ENCODE results near the gene PARP15.

Gene PARP15

DNA sequence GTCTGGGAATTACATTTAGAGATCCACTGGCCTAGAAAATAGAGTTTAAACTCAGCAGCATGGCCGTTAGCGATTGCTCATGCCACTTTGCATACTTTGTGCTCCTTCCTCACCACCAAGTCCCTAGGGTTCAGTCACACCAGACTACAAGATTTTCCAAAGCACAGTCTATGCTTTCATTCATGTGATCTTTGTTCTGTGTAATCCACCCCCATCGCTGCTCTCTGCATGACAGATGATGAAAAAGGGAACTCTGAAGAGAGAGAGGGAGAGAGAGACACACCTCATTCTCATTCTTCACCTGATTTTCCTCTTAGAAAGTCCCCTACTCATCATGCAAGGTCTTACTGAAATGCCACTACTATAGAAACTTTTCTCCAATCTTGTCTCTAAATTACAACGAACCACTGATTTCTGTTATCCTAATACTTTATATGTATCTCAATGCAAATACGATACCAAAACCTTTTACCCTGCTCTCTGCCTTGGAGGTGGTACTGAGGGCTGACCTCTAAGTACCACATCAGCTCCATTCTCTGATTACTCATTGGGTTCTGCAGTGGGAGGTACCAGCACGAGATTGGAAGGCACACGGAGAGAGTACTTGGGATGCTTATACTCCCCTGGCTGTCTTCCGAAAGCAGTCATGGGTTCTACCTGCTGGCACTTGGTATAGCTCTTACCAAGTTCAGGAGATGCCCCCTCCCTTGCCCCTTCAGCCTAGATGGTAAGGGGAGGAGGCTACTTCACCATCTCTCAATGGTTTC lies 1.1 kb upstream of the PARP15 start:
- no peak for DNase-seq

- DNase-seq, result no peak
Measured at GRCh38 chr3:122578069-122578740, 755 bp downstream of the PARP15 start.

DNA sequence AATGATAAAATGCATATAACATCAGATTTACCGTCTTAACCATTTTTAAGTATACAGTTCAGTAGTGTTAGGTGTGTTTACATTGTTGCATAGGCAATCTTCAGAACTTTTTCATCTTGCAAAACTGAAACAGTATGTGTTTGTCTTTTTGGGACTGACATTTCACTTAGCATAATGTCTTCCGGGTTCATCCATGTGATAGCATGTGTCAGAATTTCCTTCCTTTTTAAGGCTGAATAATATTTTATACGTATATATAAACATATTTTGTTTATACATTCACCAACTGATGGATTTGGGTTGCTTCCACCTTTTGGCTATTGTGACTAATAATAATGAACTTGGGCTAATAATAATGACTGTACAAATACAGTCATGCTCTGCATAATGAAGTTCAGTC lies 3.0 kb downstream of the PARP15 start:
- no peak for DNase-seq

DNA sequence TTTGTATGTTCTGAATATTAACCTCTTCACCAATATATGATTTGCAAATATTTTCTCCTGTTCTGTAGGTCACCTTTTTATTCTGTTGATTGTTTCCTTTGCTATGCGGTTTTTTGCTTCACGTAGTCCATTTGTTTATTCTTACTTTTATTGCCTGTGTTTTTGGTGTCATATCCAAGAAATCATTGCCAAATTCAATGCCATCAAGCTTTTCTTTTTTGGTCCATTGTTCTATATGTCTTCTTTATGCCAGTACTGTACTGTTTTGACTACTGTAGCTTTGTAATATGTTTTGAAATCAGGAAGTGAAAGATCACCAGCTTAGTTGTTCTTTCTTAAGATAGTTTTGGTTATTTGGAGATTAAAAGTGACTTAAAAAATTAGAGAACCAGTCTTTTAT lies 4.2 kb downstream of the PARP15 start:
- no peak for DNase-seq

GRCh38 chr3:122582390-122582789 lies 4.9 kb downstream of the PARP15 start:
- DNase-seq, result no peak

GRCh38 chr3:122586098-122586497 lies 8.6 kb downstream of the PARP15 start:
- no peak for DNase-seq

GRCh38 chr3:122586773-122587485 lies 9.5 kb downstream of the PARP15 start:
- no peak for DNase-seq

- no peak for DNase-seq
Measured at GRCh38 chr3:122587572-122587971, 10.1 kb downstream of the PARP15 start.

DNA sequence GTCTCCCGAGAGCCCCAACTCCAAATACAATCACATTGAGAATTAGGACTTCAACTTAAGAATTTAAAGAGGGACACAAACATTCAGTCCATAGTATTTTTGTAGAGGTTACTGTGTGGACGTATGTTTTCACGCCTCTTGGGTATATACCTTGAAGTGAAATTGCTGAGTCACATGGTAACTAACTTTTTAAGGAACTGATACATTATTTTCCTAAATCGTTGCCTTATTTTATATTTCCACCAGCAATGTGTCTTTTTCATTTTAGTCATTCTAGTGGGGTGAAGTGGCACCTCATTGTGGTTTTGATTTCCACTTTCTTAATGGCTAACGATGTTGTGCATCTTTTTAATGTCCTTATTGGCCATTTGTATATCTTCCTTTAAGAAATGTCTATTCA lies 11.8 kb downstream of the PARP15 start:
- DNase-seq, result no peak

- DNase-seq, result no peak
Measured at GRCh38 chr3:122590610-122591009, 13.2 kb downstream of the PARP15 start.

- DNase-seq, result no peak
Measured at GRCh38 chr3:122594025-122594424, 16.6 kb downstream of the PARP15 start.

GRCh38 chr3:122598151-122598550 lies 20.7 kb downstream of the PARP15 start:
- DNase-seq, result no peak

GRCh38 chr3:122598556-122598955 lies 21.1 kb downstream of the PARP15 start:
- DNase-seq, result no peak

- DNase-seq, result no peak
Measured at GRCh38 chr3:122602011-122602710, 24.7 kb downstream of the PARP15 start.

GRCh38 chr3:122603056-122603455 lies 25.6 kb downstream of the PARP15 start:
- no peak for DNase-seq

GRCh38 chr3:122606330-122606729 lies 28.9 kb downstream of the PARP15 start:
- DNase-seq, result no peak

DNA sequence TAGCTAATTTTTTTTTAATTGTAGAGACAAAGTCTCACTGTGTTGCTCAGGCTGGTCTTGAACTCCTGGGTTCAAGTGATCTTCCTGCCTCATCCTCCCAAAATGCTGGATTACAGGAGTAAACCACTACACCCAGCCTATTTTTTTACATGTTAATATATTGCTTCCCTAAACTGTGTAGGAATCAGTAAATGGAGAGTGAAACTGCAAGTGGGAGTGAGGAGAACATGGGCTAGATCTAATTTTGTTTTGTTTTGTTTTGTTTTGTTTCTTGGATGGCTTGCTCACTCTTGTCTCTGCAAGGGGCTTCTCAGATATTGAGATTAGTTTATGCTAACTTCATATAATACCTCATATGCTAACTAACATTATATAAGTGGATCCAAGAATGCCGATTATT lies 31.5 kb downstream of the PARP15 start:
- no peak for DNase-seq

- no peak for DNase-seq
Measured at GRCh38 chr3:122609798-122610559, 32.5 kb downstream of the PARP15 start.

DNA sequence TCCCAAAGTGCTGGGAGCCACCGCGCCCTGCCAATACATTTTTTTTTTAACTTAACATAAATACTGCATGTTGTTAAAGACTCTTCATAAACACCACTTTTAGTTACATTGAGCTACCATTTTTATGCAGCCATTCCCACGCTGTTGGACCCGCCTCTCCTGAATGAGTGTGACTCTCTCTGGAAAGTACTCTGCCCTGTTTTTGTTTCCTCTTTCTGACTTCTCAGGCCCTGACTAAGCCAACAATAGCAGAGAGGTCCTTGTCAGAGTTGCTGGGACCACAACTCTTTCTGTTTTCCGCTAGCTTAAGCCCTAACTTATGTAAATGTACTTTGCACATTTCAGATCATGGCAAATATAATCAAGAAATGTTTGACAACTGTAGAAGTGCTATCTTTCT lies 35.2 kb downstream of the PARP15 start:
- no peak for DNase-seq

- no peak for DNase-seq
Measured at GRCh38 chr3:122615303-122615702, 37.9 kb downstream of the PARP15 start.

DNA sequence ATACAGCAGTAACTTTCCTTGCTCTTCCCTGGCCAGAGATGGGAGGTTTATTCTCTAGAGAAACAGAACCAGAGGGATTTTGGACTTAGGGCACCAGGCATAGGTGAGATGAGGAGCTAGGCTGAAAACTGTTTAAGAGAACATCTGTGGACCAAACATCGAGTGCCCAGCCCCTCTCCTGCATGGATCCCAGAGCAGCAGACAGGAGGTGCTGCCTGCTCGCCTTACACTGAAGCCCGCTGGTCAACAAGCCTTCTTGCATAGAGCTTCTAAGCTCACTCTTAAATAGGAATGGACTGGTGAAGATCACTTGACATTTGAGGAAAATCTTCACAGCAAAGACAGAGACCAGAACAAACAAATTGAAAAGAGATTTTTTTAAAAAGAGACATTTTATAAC lies 41.2 kb downstream of the PARP15 start:
- no peak for DNase-seq

GRCh38 chr3:122619040-122619439 lies 41.6 kb downstream of the PARP15 start:
- DNase-seq, result no peak

GRCh38 chr3:122620399-122620798 lies 42.9 kb downstream of the PARP15 start:
- no peak for DNase-seq

Measured in NCI-H2029 (cell line).